Measurements from ENCODE around the gene RBM28.

Gene RBM28

GRCh38 chr7:128302139-128302538, 41.6 kb downstream of the RBM28 start:
- no peak for TF ChIP-seq FOXP2 (optimal IDR thresholded peaks at IDR 0.05; ENCODE audit: borderline replicate concordance, extremely low read depth, extremely low read length, insufficient read depth)
- no peak for TF ChIP-seq TAF1 (IDR thresholded peaks at IDR 0.05; ENCODE audit: borderline replicate concordance, insufficient read depth, low read length)
- no peak for TF ChIP-seq POLR2AphosphoS5 (IDR thresholded peaks at IDR 0.05; ENCODE audit: low read depth, low read length)
- TF ChIP-seq SIN3A (IDR thresholded peaks at IDR 0.05; ENCODE audit: borderline replicate concordance, insufficient read depth, low read length) = no peak
- TF ChIP-seq, protein P1, sequence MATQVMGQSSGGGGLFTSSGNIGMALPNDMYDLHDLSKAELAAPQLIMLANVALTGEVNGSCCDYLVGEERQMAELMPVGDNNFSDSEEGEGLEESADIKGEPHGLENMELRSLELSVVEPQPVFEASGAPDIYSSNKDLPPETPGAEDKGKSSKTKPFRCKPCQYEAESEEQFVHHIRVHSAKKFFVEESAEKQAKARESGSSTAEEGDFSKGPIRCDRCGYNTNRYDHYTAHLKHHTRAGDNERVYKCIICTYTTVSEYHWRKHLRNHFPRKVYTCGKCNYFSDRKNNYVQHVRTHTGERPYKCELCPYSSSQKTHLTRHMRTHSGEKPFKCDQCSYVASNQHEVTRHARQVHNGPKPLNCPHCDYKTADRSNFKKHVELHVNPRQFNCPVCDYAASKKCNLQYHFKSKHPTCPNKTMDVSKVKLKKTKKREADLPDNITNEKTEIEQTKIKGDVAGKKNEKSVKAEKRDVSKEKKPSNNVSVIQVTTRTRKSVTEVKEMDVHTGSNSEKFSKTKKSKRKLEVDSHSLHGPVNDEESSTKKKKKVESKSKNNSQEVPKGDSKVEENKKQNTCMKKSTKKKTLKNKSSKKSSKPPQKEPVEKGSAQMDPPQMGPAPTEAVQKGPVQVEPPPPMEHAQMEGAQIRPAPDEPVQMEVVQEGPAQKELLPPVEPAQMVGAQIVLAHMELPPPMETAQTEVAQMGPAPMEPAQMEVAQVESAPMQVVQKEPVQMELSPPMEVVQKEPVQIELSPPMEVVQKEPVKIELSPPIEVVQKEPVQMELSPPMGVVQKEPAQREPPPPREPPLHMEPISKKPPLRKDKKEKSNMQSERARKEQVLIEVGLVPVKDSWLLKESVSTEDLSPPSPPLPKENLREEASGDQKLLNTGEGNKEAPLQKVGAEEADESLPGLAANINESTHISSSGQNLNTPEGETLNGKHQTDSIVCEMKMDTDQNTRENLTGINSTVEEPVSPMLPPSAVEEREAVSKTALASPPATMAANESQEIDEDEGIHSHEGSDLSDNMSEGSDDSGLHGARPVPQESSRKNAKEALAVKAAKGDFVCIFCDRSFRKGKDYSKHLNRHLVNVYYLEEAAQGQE (IDR thresholded peaks at IDR 0.05; ENCODE audit: insufficient read depth in 1 of 2, low read depth in 2 of 2, low read length in 2 of 2) = no peak

- no peak for TF ChIP-seq POLR2AphosphoS5 (IDR thresholded peaks at IDR 0.05; ENCODE audit: low read depth, low read length)
These were observed 44.5 kb downstream of the RBM28 start for GRCh38 chr7:128299109-128299607.

DNA sequence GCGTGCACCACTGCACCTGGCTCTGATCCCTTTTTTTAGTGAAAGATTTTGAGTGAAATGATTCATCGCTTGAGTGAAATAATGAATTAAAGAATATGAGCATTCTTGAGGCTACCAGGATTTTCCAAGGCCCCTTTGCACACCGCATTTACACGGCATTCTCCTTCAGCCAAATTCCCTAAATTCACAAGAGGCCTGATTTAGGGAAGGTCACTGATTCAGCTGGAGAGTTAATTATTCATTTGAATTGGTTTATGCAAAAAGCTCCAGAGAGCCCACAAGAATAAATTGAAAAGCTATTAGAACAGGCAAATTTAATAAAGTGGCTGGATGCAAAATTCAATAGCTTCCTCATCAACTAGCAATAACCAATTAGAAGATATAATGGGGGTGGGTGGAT, 56.2 kb downstream of the RBM28 start:
- TF ChIP-seq SIN3A (IDR thresholded peaks at IDR 0.05; ENCODE audit: borderline replicate concordance, insufficient read depth, low read length) = no peak
- no peak for TF ChIP-seq TAF1 (IDR thresholded peaks at IDR 0.05; ENCODE audit: borderline replicate concordance, insufficient read depth, low read length)
- TF ChIP-seq POLR2AphosphoS5 (IDR thresholded peaks at IDR 0.05; ENCODE audit: low read depth, low read length) = no peak
- no peak for TF ChIP-seq FOXP2 (optimal IDR thresholded peaks at IDR 0.05; ENCODE audit: borderline replicate concordance, extremely low read depth, extremely low read length, insufficient read depth)
- TF ChIP-seq, protein P1 (IDR thresholded peaks at IDR 0.05; ENCODE audit: insufficient read depth in 1 of 2, low read depth in 2 of 2, low read length in 2 of 2) = no peak

- TF ChIP-seq, protein P1 (IDR thresholded peaks at IDR 0.05; ENCODE audit: insufficient read depth in 1 of 2, low read depth in 2 of 2, low read length in 2 of 2) = no peak
- TF ChIP-seq POLR2AphosphoS5 (IDR thresholded peaks at IDR 0.05; ENCODE audit: low read depth, low read length) (no peak), SIN3A (IDR thresholded peaks at IDR 0.05; ENCODE audit: borderline replicate concordance, insufficient read depth, low read length) (no peak), TAF1 (IDR thresholded peaks at IDR 0.05; ENCODE audit: borderline replicate concordance, insufficient read depth, low read length) (no peak), FOXP2 (optimal IDR thresholded peaks at IDR 0.05; ENCODE audit: borderline replicate concordance, extremely low read depth, extremely low read length, insufficient read depth) (no peak)
These were observed 59.6 kb downstream of the RBM28 start for GRCh38 chr7:128284102-128284501.

DNA sequence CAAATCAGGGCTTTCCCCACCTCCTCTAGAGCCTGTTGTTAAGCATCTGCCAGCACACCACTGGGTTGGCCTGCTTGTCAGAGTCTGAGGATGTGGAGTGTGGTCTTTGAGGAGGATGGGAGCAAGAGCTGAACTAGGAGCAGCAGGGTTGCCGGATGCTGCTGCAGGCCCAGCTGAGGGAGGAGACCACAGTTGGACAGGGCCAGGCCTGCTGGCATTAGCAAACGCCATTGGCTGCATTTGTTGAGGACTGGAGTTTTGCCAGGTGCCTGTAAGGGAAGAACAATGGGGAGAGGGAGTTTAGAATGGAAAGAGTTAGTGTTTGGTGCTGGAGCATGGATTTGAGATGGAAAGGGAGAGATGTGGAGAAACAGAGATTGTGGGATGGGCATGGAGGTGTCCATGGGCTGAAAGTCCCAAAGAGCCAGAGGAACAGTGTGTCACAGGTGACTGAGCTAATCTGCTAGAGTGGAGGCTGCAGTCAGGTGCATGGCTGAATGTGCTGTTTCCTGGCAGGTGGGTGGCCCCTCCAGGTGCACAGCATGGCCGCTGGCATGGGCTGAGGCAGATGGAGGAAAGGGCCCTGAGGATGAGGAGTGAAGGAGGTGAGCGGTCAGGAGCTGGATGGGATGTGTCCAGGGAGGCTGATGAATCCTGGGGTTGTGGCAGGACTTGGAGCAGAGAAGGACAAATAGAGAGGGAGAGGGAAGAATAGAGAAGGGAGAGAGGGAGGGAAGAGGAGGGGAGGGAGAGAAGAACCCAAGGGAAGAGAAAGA, 61.9 kb downstream of the RBM28 start:
- TF ChIP-seq FOXP2 (optimal IDR thresholded peaks at IDR 0.05; ENCODE audit: borderline replicate concordance, extremely low read depth, extremely low read length, insufficient read depth) (no peak), SIN3A (IDR thresholded peaks at IDR 0.05; ENCODE audit: borderline replicate concordance, insufficient read depth, low read length) (no peak), POLR2AphosphoS5 (IDR thresholded peaks at IDR 0.05; ENCODE audit: low read depth, low read length) (no peak)
- TF ChIP-seq, protein P1 (IDR thresholded peaks at IDR 0.05; ENCODE audit: insufficient read depth in 1 of 2, low read depth in 2 of 2, low read length in 2 of 2) = no peak
